ENCODE results near the gene YIPF3. TPM values are rescaled to one million over a fixed set of nuclear protein-coding genes. Genes with fewer than 3 reads are reported as not detected.

YIPF3 gene
- total RNA-seq, 4 donors from 2014 or later = 50.5 to 73.5 (median 71.8) TPM

DNA sequence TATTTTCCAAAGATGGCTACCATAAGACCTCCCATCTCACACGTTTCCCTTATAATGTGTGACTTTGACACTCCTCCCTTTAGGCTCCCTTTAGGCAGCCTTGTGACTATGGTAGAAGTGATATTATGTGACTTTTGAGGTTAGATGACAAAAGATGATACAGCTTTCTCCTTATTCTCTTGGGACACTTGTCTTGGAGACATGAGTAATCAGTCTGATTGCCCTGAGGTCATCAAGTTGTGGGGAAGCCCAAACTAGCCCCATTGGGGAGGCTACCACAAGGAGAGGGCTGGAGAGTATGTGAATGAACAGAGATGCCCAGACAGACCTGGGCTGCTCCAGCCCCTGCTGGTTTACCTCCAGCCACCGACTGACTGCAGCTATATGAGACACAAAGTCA lies 50.8 kb downstream of the YIPF3 start:
- 50 to 58% methylated on average over 2 of the region's 2 CpGs for WGBS, 2 donors
- peaks cover 0 to 92% (median 0%) of the 10 kb centered on the region in 4 donors for H3K27me3 ChIP-seq

DNA sequence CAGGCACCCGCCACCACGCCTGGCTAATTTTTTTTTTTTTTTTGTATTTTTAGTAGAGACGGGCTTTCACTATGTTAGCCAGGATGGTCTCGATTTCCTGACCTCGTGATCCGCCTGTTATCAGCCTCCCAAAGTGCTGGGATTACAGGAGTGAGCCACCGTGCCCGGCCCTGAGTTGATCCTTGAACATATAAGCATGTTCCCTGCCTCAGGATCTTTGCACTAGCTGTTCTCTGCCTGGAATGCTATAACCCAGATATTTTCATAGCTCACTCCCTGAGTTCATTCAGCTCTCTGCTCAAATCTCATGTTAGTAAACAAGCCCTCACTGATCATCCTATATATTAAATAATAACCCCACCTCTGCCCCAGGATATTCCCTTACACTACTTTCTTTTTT lies 52.4 kb downstream of the YIPF3 start:
- H3K27ac ChIP-seq = no peak overlapping the region
- no peak overlapping the region for H3K4me3 ChIP-seq
- 86 to 92% methylated on average over 6 to 8 of the region's 8 CpGs for WGBS, 2 donors
- H3K4me1 ChIP-seq = peaks cover 0 to 5% (median 4%) of the 10 kb centered on the region in 3 donors
- DNase-seq = no peak
- intact Hi-C loops (cut with DNase I) = no loop called here
- TF ChIP-seq POLR2A (IDR thresholded peaks at IDR 0.05) (no peak), CTCF (IDR thresholded peaks at IDR 0.05) (no peak)
- H3K9me3 ChIP-seq = no peaks in the 10 kb centered on the region
- peaks cover 0 to 97% (median 0%) of the 10 kb centered on the region in 4 donors for H3K27me3 ChIP-seq
- no peaks in the 10 kb centered on the region for H3K36me3 ChIP-seq

More for the DNA sequence above, 50.8 kb downstream of the YIPF3 start:
- no peak for TF ChIP-seq CTCF (IDR thresholded peaks at IDR 0.05)
- TF ChIP-seq POLR2A (IDR thresholded peaks at IDR 0.05) = no peak
- Histone ChIP-seq H3K9me3 (no peaks in the 10 kb centered on the region), H3K4me3 (no peak overlapping the region), H3K27ac (no peak overlapping the region), H3K36me3 (no peaks in the 10 kb centered on the region), H3K4me1 (peaks cover 0 to 11% (median 4%) of the 10 kb centered on the region in 3 donors)
- intact Hi-C loops (cut with DNase I) = no loop called here
- no peak for DNase-seq

DNA sequence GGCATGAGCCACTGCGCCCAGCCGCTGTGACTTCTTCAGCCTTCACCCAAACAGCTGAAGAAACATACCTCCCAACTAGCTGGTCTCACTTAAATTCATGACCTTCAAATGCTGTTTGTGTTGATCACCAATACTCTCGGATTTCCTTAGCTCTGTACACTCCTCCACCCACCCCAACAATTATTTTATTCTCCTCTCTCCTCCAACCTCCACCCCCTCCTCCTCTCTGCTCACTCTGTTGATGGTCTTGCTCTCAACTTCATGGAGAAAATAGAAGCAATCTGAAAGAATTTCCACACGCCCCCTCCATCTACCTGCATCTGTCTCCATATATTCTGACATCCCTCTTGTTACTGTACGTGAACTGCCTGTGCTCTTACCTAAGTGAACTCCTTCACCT lies 54.8 kb downstream of the YIPF3 start:
- 73 to 78% methylated on average over 5 of the region's 5 CpGs for WGBS, 2 donors
- H3K9me3 ChIP-seq = no peaks in the 10 kb centered on the region
- no peaks in the 10 kb centered on the region for H3K4me1 ChIP-seq
- peaks cover 0 to 99% (median 0%) of the 10 kb centered on the region in 4 donors for H3K27me3 ChIP-seq
- intact Hi-C loops (cut with DNase I) = no loop called here
- no peak overlapping the region for H3K27ac ChIP-seq
- H3K4me3 ChIP-seq = no peak overlapping the region
- H3K36me3 ChIP-seq = no peaks in the 10 kb centered on the region
- no peak for DNase-seq
- TF ChIP-seq POLR2A (IDR thresholded peaks at IDR 0.05) (no peak), CTCF (IDR thresholded peaks at IDR 0.05) (no peak)

Small RNA genes lying within 50 kb of the gene (small RNA-seq; reads per million reads assigned to genes)
- 0 reads per million in 4 donors for gene RF00426
- 0 reads per million in 4 donors for gene RNU6-1113P

Other genes with a start within 250 kb of the YIPF3 start
- gene SLC22A7, start 218.7 kb downstream of the YIPF3 start, total RNA-seq = not detected
- gene CRIP3, start 208.1 kb downstream of the YIPF3 start, total RNA-seq = under 1 TPM in 3 of 4 donors, not detected in 1; 0.38 to 0.72 (median 0.41) TPM
- gene ZNF318, start 147.3 kb downstream of the YIPF3 start, total RNA-seq = 10 to 100 TPM in 1 of 4 donors, 1 to 10 TPM in 3; 5.6 to 13.5 (median 8.1) TPM
- gene ABCC10, start 89.4 kb downstream of the YIPF3 start, total RNA-seq = 10 to 100 TPM; 10.8 to 23.9 (median 19.3) TPM
- gene DLK2, start 61.4 kb downstream of the YIPF3 start, total RNA-seq = 10 to 100 TPM in 2 of 4 donors, 1 to 10 TPM in 2; 8.3 to 24.8 (median 12.6) TPM
- 10 to 100 TPM in 3 of 4 donors, 1 to 10 TPM in 1; 9.5 to 20.2 (median 10.9) TPM for gene TJAP1, start 39.4 kb downstream of the YIPF3 start, total RNA-seq
- gene LRRC73, start 6.6 kb downstream of the YIPF3 start, total RNA-seq = under 1 TPM in 3 of 4 donors, not detected in 1; 0.38 to 0.83 (median 0.64) TPM
- gene POLR1C, start 163 bp upstream of the YIPF3 start, total RNA-seq = 10 to 100 TPM; 14.7 to 34.3 (median 25.9) TPM
- 10 to 100 TPM; 17.6 to 34.9 (median 26.5) TPM for gene XPO5, start 59.1 kb upstream of the YIPF3 start, total RNA-seq
- 10 to 100 TPM in 3 of 4 donors, 1 to 10 TPM in 1; 5.3 to 14.8 (median 12.4) TPM for gene POLH, start 59.3 kb upstream of the YIPF3 start, total RNA-seq
- gene GTPBP2, start 112.3 kb upstream of the YIPF3 start, total RNA-seq = 10 to 100 TPM; 24.3 to 52.4 (median 48.6) TPM
- 10 to 100 TPM; 14.4 to 31.9 (median 22.7) TPM for gene MAD2L1BP, start 118.9 kb upstream of the YIPF3 start, total RNA-seq
- under 1 TPM in 2 of 4 donors, not detected in 2; 0.15 to 0.38 TPM for gene RSPH9, start 128.1 kb upstream of the YIPF3 start, total RNA-seq
- gene MRPS18A, start 170.9 kb upstream of the YIPF3 start, total RNA-seq = 10 to 100 TPM; 43.7 to 57.4 (median 51.4) TPM

All from esophagus squamous epithelium (tissue), 5 donors.